HUES6 (cell line): ENCODE measurements around the gene MPHOSPH10.
"Not testable (repeated sequence)": the region's sequence is repeated elsewhere in the genome, so short reads cannot be mapped to it uniquely, and the experiment has no call there.

Experiments used
- H3K27ac ChIP-seq: 2 replicates; pipeline ENCODE4 v1.7.0; 2013; ENCODE audit warnings: low read depth, mild to moderate bottlenecking, low read length, inconsistent platforms
- H3K27me3 ChIP-seq: 2 replicates; pipeline ENCODE4 v1.6.1; 2013; ENCODE audit warnings: low read length; ENCODE audit not compliant: control insufficient read depth, insufficient read depth
- H3K36me3 ChIP-seq: 2 replicates; pipeline ENCODE4 v1.6.1; 2013; ENCODE audit warnings: low read length; ENCODE audit not compliant: control insufficient read depth, insufficient read depth
- H3K4me1 ChIP-seq: 2 replicates; pipeline ENCODE4 v1.6.1; 2013; ENCODE audit warnings: low read length; ENCODE audit not compliant: control insufficient read depth, insufficient read depth
- H3K4me3 ChIP-seq: 2 replicates; pipeline ENCODE4 v1.5.1; 2013; ENCODE audit warnings: low read depth, low read length
- H3K9ac ChIP-seq: one replicate; pipeline ENCODE4 v1.6.1; 2013; ENCODE audit warnings: mild to moderate bottlenecking, low read length
- H3K9me3 ChIP-seq: 2 replicates; pipeline ENCODE4 v1.6.1; 2013; ENCODE audit warnings: low read depth, low read length; ENCODE audit not compliant: control insufficient read depth, insufficient read depth

MPHOSPH10 gene

GRCh38 chr2:71101656-71102055 lies 28.8 kb upstream of the MPHOSPH10 start:
- no peak overlapping the region; the same call in 1 of the 2 replicates for H3K27ac ChIP-seq
- H3K9me3 ChIP-seq: no peaks in the 10 kb centered on the region; the same call in 1 of the 2 replicates
- no peak overlapping the region for H3K4me3 ChIP-seq
- H3K9ac ChIP-seq: no peak overlapping the region
- H3K27me3 ChIP-seq: no peaks in the 10 kb centered on the region
- no peaks in the 10 kb centered on the region for H3K36me3 ChIP-seq
- peaks cover 16% of the 10 kb centered on the region for H3K4me1 ChIP-seq

- Histone ChIP-seq H3K27ac (peak overlapping the region; percentile 36; the same call in 1 of the 2 replicates), H3K4me1 (peaks cover 16% of the 10 kb centered on the region), H3K27me3 (no peaks in the 10 kb centered on the region), H3K36me3 (no peaks in the 10 kb centered on the region), H3K9me3 (no peaks in the 10 kb centered on the region; the same call in 1 of the 2 replicates), H3K9ac (no peak overlapping the region), H3K4me3 (no peak overlapping the region)
Measured at GRCh38 chr2:71102981-71103681, 27.3 kb upstream of the MPHOSPH10 start.

- Histone ChIP-seq H3K9ac (no peak overlapping the region), H3K9me3 (no peaks in the 10 kb centered on the region; the same call in 1 of the 2 replicates), H3K36me3 (0 out of 2 replicates have a peak, but pooled peaks cover 5% of the 10 kb centered on the region), H3K27me3 (no peaks in the 10 kb centered on the region), H3K4me1 (peaks cover 16% of the 10 kb centered on the region), H3K4me3 (no peak overlapping the region), H3K27ac (peak overlapping the region; percentile 3; the same call in 1 of the 2 replicates)
Measured at GRCh38 chr2:71103809-71104208, 26.6 kb upstream of the MPHOSPH10 start.

GRCh38 chr2:71106463-71106862 lies 24.0 kb upstream of the MPHOSPH10 start:
- H3K27me3 ChIP-seq, H3K27ac ChIP-seq, H3K4me3 ChIP-seq, H3K9ac ChIP-seq, H3K9me3 ChIP-seq: not testable (repeated sequence)
- peaks cover 17% of the 10 kb centered on the region for H3K36me3 ChIP-seq
- H3K4me1 ChIP-seq: peaks cover 16% of the 10 kb centered on the region

DNA sequence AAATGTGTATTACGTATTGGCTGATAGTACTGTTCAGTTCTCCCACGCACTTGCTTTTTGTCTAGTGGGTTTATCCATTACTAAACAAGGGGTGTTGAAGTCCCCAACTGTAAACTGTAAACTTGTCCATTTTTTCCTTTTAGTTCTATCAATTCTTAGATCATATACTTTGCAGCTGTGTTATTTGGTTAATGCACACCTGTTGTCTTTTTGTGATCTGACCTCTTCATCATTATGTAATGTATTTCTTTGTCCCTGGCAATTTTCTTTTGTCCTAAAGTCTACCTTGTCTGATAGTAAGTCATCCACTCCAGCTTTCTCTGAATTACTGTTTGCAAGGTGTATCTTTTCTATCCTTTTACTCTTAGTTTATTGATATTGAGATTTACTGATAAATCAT lies 22.3 kb upstream of the MPHOSPH10 start:
- Histone ChIP-seq H3K4me3 (no peak overlapping the region), H3K27me3 (no peaks in the 10 kb centered on the region), H3K9me3 (no peaks in the 10 kb centered on the region; the same call in 1 of the 2 replicates), H3K4me1 (peaks cover 10% of the 10 kb centered on the region), H3K9ac (no peak overlapping the region), H3K27ac (no peak overlapping the region), H3K36me3 (peaks cover 20% of the 10 kb centered on the region)

DNA sequence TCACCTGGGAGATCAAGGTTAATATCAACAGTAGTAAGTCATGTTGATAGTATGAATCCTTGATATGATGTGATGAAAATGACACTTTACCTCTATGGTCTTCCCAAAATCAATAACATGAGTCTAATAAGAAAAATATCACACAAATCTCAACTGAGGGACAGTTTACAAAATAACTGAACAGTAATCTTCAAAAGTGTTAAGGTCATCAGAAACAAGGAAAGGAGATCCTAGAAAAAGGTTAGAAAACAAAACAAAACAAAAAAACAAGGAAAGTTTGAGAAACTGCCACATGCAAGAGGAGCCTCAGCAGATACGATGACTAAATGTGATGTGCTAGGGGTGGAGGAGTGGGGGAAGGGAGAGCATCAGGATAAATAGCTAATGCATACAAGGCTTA lies 16.6 kb upstream of the MPHOSPH10 start:
- H3K9ac ChIP-seq: no peak overlapping the region
- H3K36me3 ChIP-seq: peaks cover 58% of the 10 kb centered on the region
- H3K27ac ChIP-seq: no peak overlapping the region
- H3K4me1 ChIP-seq: no peaks in the 10 kb centered on the region
- H3K9me3 ChIP-seq: no peaks in the 10 kb centered on the region
- no peak overlapping the region for H3K4me3 ChIP-seq
- no peaks in the 10 kb centered on the region for H3K27me3 ChIP-seq

GRCh38 chr2:71117063-71117462 lies 13.4 kb upstream of the MPHOSPH10 start:
- no peaks in the 10 kb centered on the region for H3K9me3 ChIP-seq
- no peak overlapping the region for H3K4me3 ChIP-seq
- H3K27ac ChIP-seq: no peak overlapping the region
- H3K27me3 ChIP-seq: no peaks in the 10 kb centered on the region
- H3K4me1 ChIP-seq: no peaks in the 10 kb centered on the region
- H3K36me3 ChIP-seq: peaks cover 60% of the 10 kb centered on the region
- no peak overlapping the region for H3K9ac ChIP-seq

- H3K9ac ChIP-seq: no peak overlapping the region
- H3K4me3 ChIP-seq: no peak overlapping the region
- H3K27ac ChIP-seq: no peak overlapping the region
- no peaks in the 10 kb centered on the region for H3K27me3 ChIP-seq
- H3K9me3 ChIP-seq: no peaks in the 10 kb centered on the region
- no peaks in the 10 kb centered on the region for H3K4me1 ChIP-seq
- peaks cover 63% of the 10 kb centered on the region for H3K36me3 ChIP-seq
Measured at GRCh38 chr2:71120195-71120594, 10.2 kb upstream of the MPHOSPH10 start.

DNA sequence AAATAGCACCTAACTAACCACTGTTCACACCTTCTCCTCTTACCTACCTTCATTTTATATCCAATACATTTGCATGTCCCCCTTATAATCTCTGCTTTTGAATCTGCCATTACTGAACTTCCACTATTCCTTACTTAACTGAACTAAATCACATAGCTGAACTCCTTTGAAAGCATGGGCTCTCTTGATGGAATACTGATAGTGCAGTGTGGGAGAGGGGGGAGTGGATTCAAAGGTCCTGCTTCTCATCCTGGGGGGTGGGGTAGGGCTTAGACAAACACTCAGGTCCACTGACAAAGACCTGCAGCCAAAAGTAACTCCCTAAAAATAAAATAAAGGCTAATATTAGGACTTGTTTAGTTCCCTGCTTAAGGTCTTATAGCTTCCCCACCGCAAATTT lies 9.0 kb upstream of the MPHOSPH10 start:
- no peaks in the 10 kb centered on the region for H3K4me1 ChIP-seq
- H3K9me3 ChIP-seq: no peaks in the 10 kb centered on the region
- H3K27ac ChIP-seq: no peak overlapping the region
- no peak overlapping the region for H3K4me3 ChIP-seq
- peaks cover 53% of the 10 kb centered on the region for H3K36me3 ChIP-seq
- no peak overlapping the region for H3K9ac ChIP-seq
- no peaks in the 10 kb centered on the region for H3K27me3 ChIP-seq

DNA sequence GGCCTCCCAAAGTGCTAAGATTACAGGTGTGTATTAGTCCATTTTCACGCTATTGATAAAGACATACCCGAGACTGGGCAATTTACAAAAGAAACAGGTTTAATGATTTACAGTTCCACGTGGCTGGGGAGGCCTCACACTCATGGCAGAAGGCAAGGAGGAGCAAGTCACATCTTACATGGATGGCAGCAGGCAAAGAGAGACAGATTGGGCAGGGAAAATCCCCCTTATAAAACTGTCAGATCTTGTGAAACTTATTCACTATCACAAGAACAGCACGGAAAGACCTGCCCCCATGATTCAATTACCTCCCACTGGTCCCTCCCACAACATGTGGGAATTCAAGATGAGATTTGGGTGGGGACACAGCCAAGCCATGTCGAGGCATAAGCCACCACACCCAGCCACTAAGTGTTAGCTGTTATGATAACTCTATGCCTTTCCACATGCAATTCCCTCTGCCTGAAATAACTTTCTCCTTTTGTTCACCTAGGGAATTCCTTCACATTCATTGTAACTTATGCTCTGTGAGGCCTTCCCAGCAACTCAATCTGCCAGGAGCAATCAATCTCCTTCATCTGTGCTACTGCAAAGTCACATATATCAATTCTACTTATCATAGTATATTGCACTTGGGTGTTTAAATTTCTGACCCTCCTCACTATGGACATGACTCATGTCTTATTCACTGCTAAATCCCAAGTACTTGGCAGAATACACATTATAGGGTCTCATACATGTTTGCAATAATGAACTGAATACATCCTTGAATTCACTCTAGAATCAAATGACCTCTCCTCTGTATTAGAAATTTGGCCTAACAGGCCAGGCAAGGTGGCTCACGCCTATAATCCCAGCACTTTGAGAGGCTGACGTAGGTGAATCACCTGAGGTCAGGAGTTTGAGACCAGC lies 7.8 kb upstream of the MPHOSPH10 start:
- Histone ChIP-seq H3K36me3 (peaks cover 45% of the 10 kb centered on the region), H3K27ac (no peak overlapping the region), H3K4me1 (no peaks in the 10 kb centered on the region), H3K27me3 (no peaks in the 10 kb centered on the region), H3K9me3 (no peaks in the 10 kb centered on the region), H3K4me3 (no peak overlapping the region), H3K9ac (no peak overlapping the region)
